ENCODE data around the gene TAGAP. TPM values are rescaled to one million over a fixed set of nuclear protein-coding genes. Genes with fewer than 3 reads are reported as not detected.

The TAGAP gene
- total RNA-seq, 1 experiment from 2014 or later = 0.22 TPM

DNA sequence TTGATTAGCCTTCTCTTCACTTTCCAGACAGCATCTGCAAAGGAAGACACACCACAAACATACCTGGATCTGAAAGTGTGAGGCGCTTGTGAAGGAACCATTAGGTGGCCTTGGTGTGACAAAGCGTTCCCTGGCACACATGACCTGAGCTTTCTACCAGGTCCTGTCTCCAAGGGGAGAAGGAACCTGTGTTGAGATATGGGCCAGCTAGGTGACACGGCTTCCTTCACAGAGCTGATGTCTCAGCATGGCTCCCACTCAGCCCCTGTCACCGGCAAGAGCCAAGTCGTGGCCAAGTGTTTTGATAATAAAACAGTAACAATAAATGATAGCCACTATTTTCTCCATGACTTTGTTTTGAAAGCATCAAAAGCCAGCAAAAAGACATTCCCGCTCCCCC, 20.3 kb upstream of the TAGAP start:
- peaks cover 18% of the 10 kb centered on the region for H3K4me1 Mint-ChIP-seq
- no peak overlapping the region for H3K27ac Mint-ChIP-seq
- CTCF ChIA-PET = interaction anchor here (1.0 to 1.5 kb wide), 2 partner anchors 28 to 69 kb away, joined by 3 to 5 read pairs; no protein-coding TSS in a partner anchor
- DNase-seq (ENCODE audit: low spot score) (no peak), ATAC-seq (no peak)
- H3K4me3 Mint-ChIP-seq = no peak overlapping the region
- TF ChIP-seq ZSCAN18 (CRISPR knock-in tag; IDR thresholded peaks at IDR 0.05) = no peak
- TF ChIP-seq KAT7 (CRISPR knock-in tag; IDR thresholded peaks at IDR 0.05; ENCODE audit: borderline replicate concordance) = no peak
- no peak for TF ChIP-seq USF1 (CRISPR knock-in tag; IDR thresholded peaks at IDR 0.05)
- TF ChIP-seq FOXP1 (CRISPR knock-in tag; IDR thresholded peaks at IDR 0.05; ENCODE audit: borderline replicate concordance) = no peak
- no peak for TF ChIP-seq HMGA2 (CRISPR knock-in tag; IDR thresholded peaks at IDR 0.05)
- TF ChIP-seq ZNF416 (CRISPR knock-in tag; IDR thresholded peaks at IDR 0.05) = no peak
- no peak for TF ChIP-seq PRRX2 (CRISPR knock-in tag; IDR thresholded peaks at IDR 0.05)
- TF ChIP-seq ZBTB21 (CRISPR knock-in tag; IDR thresholded peaks at IDR 0.05; ENCODE audit: borderline replicate concordance) = no peak
- TF ChIP-seq FOXJ3 (CRISPR knock-in tag; IDR thresholded peaks at IDR 0.05; ENCODE audit: borderline replicate concordance) = no peak
- TF ChIP-seq ATF1 (CRISPR knock-in tag; IDR thresholded peaks at IDR 0.05) = no peak
- TF ChIP-seq ZNF219 (CRISPR knock-in tag; IDR thresholded peaks at IDR 0.05; ENCODE audit: borderline replicate concordance) = no peak
- no peak for TF ChIP-seq GRHL2 (CRISPR knock-in tag; IDR thresholded peaks at IDR 0.05; ENCODE audit: insufficient replicate concordance, severe bottlenecking)
- no peak for TF ChIP-seq NFATC4 (CRISPR knock-in tag; IDR thresholded peaks at IDR 0.05)
- TF ChIP-seq, protein P1, sequence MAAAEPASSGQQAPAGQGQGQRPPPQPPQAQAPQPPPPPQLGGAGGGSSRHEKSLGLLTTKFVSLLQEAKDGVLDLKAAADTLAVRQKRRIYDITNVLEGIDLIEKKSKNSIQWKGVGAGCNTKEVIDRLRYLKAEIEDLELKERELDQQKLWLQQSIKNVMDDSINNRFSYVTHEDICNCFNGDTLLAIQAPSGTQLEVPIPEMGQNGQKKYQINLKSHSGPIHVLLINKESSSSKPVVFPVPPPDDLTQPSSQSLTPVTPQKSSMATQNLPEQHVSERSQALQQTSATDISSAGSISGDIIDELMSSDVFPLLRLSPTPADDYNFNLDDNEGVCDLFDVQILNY (CRISPR knock-in tag; IDR thresholded peaks at IDR 0.05) = no peak
- TF ChIP-seq RORB (CRISPR knock-in tag; IDR thresholded peaks at IDR 0.05) = no peak
- no peak for TF ChIP-seq ZBTB43 (CRISPR knock-in tag; IDR thresholded peaks at IDR 0.05)
- no peak for TF ChIP-seq JAZF1 (CRISPR knock-in tag; IDR thresholded peaks at IDR 0.05)
- TF ChIP-seq, protein P2, sequence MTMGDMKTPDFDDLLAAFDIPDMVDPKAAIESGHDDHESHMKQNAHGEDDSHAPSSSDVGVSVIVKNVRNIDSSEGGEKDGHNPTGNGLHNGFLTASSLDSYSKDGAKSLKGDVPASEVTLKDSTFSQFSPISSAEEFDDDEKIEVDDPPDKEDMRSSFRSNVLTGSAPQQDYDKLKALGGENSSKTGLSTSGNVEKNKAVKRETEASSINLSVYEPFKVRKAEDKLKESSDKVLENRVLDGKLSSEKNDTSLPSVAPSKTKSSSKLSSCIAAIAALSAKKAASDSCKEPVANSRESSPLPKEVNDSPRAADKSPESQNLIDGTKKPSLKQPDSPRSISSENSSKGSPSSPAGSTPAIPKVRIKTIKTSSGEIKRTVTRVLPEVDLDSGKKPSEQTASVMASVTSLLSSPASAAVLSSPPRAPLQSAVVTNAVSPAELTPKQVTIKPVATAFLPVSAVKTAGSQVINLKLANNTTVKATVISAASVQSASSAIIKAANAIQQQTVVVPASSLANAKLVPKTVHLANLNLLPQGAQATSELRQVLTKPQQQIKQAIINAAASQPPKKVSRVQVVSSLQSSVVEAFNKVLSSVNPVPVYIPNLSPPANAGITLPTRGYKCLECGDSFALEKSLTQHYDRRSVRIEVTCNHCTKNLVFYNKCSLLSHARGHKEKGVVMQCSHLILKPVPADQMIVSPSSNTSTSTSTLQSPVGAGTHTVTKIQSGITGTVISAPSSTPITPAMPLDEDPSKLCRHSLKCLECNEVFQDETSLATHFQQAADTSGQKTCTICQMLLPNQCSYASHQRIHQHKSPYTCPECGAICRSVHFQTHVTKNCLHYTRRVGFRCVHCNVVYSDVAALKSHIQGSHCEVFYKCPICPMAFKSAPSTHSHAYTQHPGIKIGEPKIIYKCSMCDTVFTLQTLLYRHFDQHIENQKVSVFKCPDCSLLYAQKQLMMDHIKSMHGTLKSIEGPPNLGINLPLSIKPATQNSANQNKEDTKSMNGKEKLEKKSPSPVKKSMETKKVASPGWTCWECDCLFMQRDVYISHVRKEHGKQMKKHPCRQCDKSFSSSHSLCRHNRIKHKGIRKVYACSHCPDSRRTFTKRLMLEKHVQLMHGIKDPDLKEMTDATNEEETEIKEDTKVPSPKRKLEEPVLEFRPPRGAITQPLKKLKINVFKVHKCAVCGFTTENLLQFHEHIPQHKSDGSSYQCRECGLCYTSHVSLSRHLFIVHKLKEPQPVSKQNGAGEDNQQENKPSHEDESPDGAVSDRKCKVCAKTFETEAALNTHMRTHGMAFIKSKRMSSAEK (CRISPR knock-in tag; IDR thresholded peaks at IDR 0.05; ENCODE audit: borderline replicate concordance) = no peak
- no peak for TF ChIP-seq SP1 (CRISPR knock-in tag; conservative IDR thresholded peaks at IDR 0.05)
- peaks cover 25% of the 10 kb centered on the region for H3K27me3 Mint-ChIP-seq (ENCODE audit: low read depth)
- H3K9me3 Mint-ChIP-seq = no peaks in the 10 kb centered on the region
- no peaks in the 10 kb centered on the region for H3K36me3 Mint-ChIP-seq
- POLR2A ChIA-PET = no interaction called here

Data from WTC11 (cell line).